Stimulated activated CD4-positive, alpha-beta T cell treated with anti-CD3 and anti-CD28 coated beads, Interleukin-1b, Interleukin-23, amount 100 ng/mL, for 4 hours (primary cell): ENCODE results near the gene CAGE1.

ENCODE experiments used
- DNase-seq, 2 donors: peaks; one replicate each; pipeline ENCODE4 v3.0.0-alpha.2; 2020; ENCODE audit warnings: low read depth in 2 of 2

CAGE1 gene

GRCh38 chr6:7311917-7312615 is 77.5 kb downstream of the CAGE1 start:
- DNase-seq, result no peak

- no peak for DNase-seq
Observed at GRCh38 chr6:7311176-7311575, 78.4 kb downstream of the CAGE1 start.

- no peak for DNase-seq
Observed at GRCh38 chr6:7309050-7309449, 80.5 kb downstream of the CAGE1 start.

GRCh38 chr6:7307533-7307932 is 82.0 kb downstream of the CAGE1 start:
- no peak for DNase-seq

- no peak for DNase-seq
Observed at GRCh38 chr6:7304821-7305220, 84.7 kb downstream of the CAGE1 start.

GRCh38 chr6:7301702-7302101 is 87.8 kb downstream of the CAGE1 start:
- no peak for DNase-seq

- no peak for DNase-seq
Observed at GRCh38 chr6:7300926-7301325, 88.6 kb downstream of the CAGE1 start.

- DNase-seq, result no peak
Observed at GRCh38 chr6:7298113-7298512, 91.4 kb downstream of the CAGE1 start.

GRCh38 chr6:7296602-7297001 is 92.9 kb downstream of the CAGE1 start:
- no peak for DNase-seq

- DNase-seq, result no peak
Observed at GRCh38 chr6:7295916-7296315, 93.6 kb downstream of the CAGE1 start.

- no peak for DNase-seq
Observed at GRCh38 chr6:7292596-7293255, 96.8 kb downstream of the CAGE1 start.

GRCh38 chr6:7290079-7290478 is 99.5 kb downstream of the CAGE1 start:
- no peak for DNase-seq

- no peak for DNase-seq
Observed at GRCh38 chr6:7285416-7285815, 104.1 kb downstream of the CAGE1 start.

- DNase-seq, result no peak
Observed at GRCh38 chr6:7283676-7284075, 105.9 kb downstream of the CAGE1 start.

GRCh38 chr6:7282097-7282906 is 107.2 kb downstream of the CAGE1 start:
- DNase-seq, result no peak
